ENCODE data around the gene CYP3A7. TPM values are rescaled to one million over a fixed set of nuclear protein-coding genes. Genes with fewer than 3 reads are reported as not detected.
A peak's percentile ranks its signal among the peaks of the same experiment; 100 is the strongest.

CYP3A7 gene
- total RNA-seq, 2 donors from 2014 or later, result 1.3 TPM; not detected in 1

DNA sequence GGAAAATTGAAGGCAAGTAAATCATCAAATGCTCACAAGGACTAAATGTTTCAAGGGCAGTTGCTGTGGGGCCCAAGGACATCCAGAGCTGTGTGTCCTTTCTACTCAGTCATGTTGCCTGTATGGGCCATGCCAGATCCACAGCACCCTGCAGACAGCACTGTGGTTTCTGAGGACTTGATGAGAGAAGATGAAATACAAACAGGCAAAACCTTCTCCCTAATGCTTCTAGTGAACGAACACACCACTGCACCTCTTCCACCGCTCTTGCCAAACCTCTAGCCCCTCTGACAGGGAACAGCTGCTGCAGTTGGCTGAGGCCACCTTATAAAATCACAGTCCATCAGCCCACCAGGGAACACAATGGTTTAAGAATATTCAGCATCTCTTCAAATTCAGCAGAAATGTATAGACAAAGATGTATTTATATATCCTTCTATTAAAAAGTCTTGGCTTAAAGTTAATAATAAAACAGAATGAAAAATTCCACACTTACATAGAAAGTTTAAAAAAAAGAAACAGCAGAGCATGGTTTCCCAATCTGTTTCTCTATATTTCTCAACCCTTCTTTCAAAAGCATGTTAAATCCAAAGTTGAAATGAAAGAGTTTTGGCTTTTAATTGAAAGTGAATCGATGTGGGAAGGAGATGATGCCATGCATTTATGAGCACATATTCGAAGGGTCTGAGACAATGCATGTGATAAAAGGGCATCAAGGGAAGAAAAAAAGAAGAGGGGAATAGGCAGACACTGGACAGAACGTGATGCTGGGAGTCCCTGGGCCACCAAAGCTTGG, 14.0 kb downstream of the CYP3A7 start:
- 79 to 93% methylated on average over 5 of the region's 5 CpGs for WGBS, 2 donors
- Histone ChIP-seq H3K4me3 (no peak overlapping the region), H3K27ac (peak overlapping the region in 3 of 4 donors; percentile 11 to 45 (median 42)), H3K4me1 (peaks cover 13% of the 10 kb centered on the region), H3K36me3 (replicated peaks in 1 of 2; ENCODE audit: insufficient read depth in 1 of 2, low read depth in 2 of 2) (no peaks in the 10 kb centered on the region), H3K27me3 (no peaks in the 10 kb centered on the region), H3K9me3 (no peaks in the 10 kb centered on the region)
- intact Hi-C loops (cut with DNase I), result no loop called here
- ATAC-seq, result peak; percentile 47
- TF ChIP-seq POLR2A (IDR thresholded peaks at IDR 0.05), result no peak
- TF ChIP-seq, protein P1, sequence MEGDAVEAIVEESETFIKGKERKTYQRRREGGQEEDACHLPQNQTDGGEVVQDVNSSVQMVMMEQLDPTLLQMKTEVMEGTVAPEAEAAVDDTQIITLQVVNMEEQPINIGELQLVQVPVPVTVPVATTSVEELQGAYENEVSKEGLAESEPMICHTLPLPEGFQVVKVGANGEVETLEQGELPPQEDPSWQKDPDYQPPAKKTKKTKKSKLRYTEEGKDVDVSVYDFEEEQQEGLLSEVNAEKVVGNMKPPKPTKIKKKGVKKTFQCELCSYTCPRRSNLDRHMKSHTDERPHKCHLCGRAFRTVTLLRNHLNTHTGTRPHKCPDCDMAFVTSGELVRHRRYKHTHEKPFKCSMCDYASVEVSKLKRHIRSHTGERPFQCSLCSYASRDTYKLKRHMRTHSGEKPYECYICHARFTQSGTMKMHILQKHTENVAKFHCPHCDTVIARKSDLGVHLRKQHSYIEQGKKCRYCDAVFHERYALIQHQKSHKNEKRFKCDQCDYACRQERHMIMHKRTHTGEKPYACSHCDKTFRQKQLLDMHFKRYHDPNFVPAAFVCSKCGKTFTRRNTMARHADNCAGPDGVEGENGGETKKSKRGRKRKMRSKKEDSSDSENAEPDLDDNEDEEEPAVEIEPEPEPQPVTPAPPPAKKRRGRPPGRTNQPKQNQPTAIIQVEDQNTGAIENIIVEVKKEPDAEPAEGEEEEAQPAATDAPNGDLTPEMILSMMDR (IDR thresholded peaks at IDR 0.05), result no peak
- peak in 1 of 4 donors; percentile 18 for DNase-seq

DNA sequence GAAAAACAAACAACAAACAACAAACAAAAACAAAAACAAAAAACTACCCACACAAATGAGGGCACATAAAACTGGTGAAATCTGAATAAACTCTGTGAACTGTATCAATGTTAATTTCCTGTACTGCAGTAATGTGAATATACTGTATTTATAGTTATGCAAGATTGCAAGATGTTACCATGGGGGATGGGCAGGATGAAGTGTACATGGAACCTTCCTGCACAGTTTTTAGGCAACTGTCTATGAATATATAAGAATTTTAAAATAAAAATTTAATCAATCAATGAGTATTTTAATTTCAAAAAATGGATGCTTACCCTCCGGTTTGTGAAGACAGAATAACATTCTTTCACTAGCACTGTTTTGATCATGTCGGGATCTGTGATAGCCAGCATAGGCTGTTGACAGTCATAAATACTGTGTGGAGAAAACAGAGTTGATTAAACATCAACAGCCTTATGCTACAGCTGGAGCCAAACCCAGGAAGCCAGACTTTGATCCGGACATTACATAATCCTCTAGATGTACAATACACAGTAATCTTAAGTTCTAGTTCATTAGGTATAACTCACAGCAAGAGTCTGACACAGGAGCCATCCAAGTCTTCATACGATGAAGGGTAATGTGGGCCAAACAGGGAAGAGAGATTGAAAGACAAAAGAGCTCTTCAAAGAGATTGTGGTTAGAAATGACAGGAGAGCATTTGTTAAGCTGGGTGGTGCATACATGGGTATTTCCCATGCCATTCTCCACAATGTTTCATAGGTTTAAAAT, 14.8 kb downstream of the CYP3A7 start:
- 15 to 20% methylated on average over 4 of the region's 4 CpGs for whole genome bisulfite sequencing, 2 donors
- H3K27me3 ChIP-seq, result no peaks in the 10 kb centered on the region
- intact Hi-C loops (cut with DNase I), result no loop called here
- TF ChIP-seq, protein P1 (IDR thresholded peaks at IDR 0.05), result no peak
- no peak for TF ChIP-seq POLR2A (IDR thresholded peaks at IDR 0.05)
- no peak overlapping the region for H3K4me3 ChIP-seq
- DNase-seq (peak; percentile 40 to 66 (median 52)), ATAC-seq (peak; percentile 91)
- H3K36me3 ChIP-seq (replicated peaks in 1 of 2; ENCODE audit: insufficient read depth in 1 of 2, low read depth in 2 of 2), result no peaks in the 10 kb centered on the region
- peak overlapping the region in 3 of 4 donors; percentile 11 to 45 (median 42) for H3K27ac ChIP-seq
- no peaks in the 10 kb centered on the region for H3K9me3 ChIP-seq
- peaks cover 13% of the 10 kb centered on the region for H3K4me1 ChIP-seq

DNA sequence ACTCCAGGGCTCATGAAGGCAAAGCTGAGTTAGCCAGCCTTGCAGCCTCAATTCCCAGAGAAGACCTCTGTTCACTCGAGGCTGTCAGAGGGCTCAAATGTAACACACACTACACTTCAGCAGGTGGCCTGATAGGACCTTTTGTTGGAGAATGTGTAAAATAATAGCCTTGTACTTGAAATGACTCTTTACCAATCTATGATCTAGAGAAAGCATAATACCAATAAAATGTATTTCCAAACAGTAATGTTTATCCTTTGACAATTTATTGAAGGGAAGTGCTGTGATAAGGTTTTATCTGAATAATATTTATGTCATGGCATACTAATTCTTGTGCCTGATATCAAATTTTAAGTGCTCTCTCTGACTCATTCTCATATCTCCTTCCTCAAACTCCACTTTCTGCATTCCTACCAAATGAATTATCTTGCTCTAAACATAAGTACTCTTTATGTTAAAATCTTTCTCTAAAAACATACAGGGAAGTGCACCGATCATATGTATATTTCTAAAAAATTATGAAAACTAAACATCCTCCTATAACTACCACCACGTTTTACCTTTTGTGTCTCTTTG, 20.9 kb downstream of the CYP3A7 start:
- intact Hi-C loops (cut with DNase I), result no loop called here
- DNase-seq (no peak), ATAC-seq (no peak)
- no peaks in the 10 kb centered on the region for H3K27me3 ChIP-seq
- no peaks in the 10 kb centered on the region for H3K36me3 ChIP-seq (replicated peaks in 1 of 2; ENCODE audit: insufficient read depth in 1 of 2, low read depth in 2 of 2)
- no peaks in the 10 kb centered on the region for H3K9me3 ChIP-seq
- no peaks in the 10 kb centered on the region for H3K4me1 ChIP-seq
- 69 to 83% methylated on average over 3 of the region's 3 CpGs for WGBS, 2 donors
- no peak overlapping the region for H3K27ac ChIP-seq
- no peak overlapping the region for H3K4me3 ChIP-seq
- no peak for TF ChIP-seq POLR2A (IDR thresholded peaks at IDR 0.05)
- TF ChIP-seq, protein P1 (IDR thresholded peaks at IDR 0.05), result peak in 2 of 7 experiments; percentile 6

DNA sequence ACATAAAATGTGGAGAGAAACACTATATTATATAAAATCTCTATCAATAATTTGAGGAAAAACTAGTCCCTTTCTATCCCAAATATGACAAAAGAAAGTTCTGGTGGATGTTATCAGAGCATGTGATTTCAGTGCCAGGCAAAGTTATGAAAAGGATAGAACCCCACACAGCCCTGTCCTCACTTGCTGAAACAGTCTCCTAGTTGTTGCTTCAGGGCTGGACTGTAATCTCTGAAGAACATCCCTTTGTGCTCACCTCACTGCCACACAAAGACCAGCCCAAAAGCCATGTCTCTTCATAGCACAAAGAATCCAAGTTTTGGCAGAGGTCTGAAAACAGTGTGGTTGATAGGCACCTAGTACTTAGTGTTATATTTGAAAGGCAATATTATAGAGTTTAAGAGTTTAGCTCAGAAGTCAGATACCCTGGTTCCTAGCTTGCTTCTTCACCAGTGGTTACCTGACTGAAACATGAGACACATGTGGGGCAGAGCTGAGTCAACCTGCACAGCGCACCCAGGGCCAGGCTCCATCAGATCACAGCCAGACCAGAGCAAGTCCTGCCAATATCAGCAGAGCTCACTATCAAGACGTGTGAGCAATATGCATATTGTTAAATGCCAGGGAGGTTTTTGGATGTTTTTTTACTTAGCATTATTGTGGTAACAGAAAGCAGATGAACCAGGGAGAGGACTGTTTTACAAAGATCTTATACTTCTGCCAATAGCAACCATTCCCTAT, 25.0 kb downstream of the CYP3A7 start:
- no peaks in the 10 kb centered on the region for H3K36me3 ChIP-seq (replicated peaks in 1 of 2; ENCODE audit: insufficient read depth in 1 of 2, low read depth in 2 of 2)
- no peak for TF ChIP-seq POLR2A (IDR thresholded peaks at IDR 0.05)
- TF ChIP-seq, protein P1 (IDR thresholded peaks at IDR 0.05), result no peak
- peak; percentile 60 for ATAC-seq
- H3K4me1 ChIP-seq, result no peaks in the 10 kb centered on the region
- H3K27me3 ChIP-seq, result no peaks in the 10 kb centered on the region
- DNase-seq, result peak in 1 of 4 donors; percentile 46
- 41 to 68% methylated on average over 2 of the region's 2 CpGs for WGBS, 2 donors
- intact Hi-C loops (cut with DNase I), result no loop called here
- H3K27ac ChIP-seq, result no peak overlapping the region
- no peak overlapping the region for H3K4me3 ChIP-seq
- no peaks in the 10 kb centered on the region for H3K9me3 ChIP-seq
